GM18867 (cell line): ENCODE results near the gene PKDCC.
"Not testable (repeated sequence)": the region's sequence is repeated elsewhere in the genome, so short reads cannot be mapped to it uniquely, and the experiment has no call there.

ENCODE experiments used
- ATAC-seq: cut with Tn5 transposase; IDR thresholded peaks from one replicate; pipeline ENCODE4 v1.9.1; 2021; ENCODE audit warnings: mild to moderate bottlenecking, moderate library complexity; ENCODE audit not compliant: unreplicated experiment

PKDCC gene

DNA sequence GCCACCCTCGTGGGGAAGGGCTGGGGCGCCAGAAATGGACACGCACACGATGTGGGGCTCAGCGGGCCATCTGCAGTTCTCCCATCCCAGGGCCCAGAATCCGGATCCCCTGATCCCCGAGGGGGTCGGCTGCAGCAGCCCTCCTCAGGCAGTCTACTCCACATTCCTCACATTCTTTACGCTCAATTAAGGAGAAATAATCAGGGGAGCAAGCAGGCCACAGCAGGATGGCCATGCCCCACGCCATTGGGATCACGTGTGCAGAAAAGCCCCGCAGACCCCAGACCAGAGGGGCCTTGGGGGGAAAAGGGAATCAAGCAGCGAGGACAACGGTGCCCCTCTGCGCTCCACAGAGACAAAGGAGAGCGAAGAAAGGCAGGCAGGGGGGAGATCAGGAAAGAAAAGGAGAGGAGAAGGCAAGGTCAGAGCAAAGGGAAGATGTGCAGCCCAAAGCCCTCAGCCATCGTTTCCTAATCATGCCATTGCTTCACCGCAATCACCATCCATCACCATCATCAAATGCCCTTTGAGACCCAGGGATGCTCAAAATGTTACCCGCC lies 17.5 kb upstream of the PKDCC start:
- no peak for ATAC-seq

GRCh38 chr2:42030829-42031228 lies 17.0 kb upstream of the PKDCC start:
- ATAC-seq: no peak

GRCh38 chr2:42031281-42032223 lies 16.3 kb upstream of the PKDCC start:
- no peak for ATAC-seq

- ATAC-seq: no peak
Measured at GRCh38 chr2:42032224-42032620, 15.6 kb upstream of the PKDCC start.

GRCh38 chr2:42032745-42033144 lies 15.1 kb upstream of the PKDCC start:
- no peak for ATAC-seq

- ATAC-seq: not testable (repeated sequence)
Measured at GRCh38 chr2:42034096-42034495, 13.7 kb upstream of the PKDCC start.

GRCh38 chr2:42035241-42035640 lies 12.6 kb upstream of the PKDCC start:
- no peak for ATAC-seq

- no peak for ATAC-seq
Measured at GRCh38 chr2:42036413-42036812, 11.4 kb upstream of the PKDCC start.

GRCh38 chr2:42036940-42037339 lies 10.9 kb upstream of the PKDCC start:
- no peak for ATAC-seq

DNA sequence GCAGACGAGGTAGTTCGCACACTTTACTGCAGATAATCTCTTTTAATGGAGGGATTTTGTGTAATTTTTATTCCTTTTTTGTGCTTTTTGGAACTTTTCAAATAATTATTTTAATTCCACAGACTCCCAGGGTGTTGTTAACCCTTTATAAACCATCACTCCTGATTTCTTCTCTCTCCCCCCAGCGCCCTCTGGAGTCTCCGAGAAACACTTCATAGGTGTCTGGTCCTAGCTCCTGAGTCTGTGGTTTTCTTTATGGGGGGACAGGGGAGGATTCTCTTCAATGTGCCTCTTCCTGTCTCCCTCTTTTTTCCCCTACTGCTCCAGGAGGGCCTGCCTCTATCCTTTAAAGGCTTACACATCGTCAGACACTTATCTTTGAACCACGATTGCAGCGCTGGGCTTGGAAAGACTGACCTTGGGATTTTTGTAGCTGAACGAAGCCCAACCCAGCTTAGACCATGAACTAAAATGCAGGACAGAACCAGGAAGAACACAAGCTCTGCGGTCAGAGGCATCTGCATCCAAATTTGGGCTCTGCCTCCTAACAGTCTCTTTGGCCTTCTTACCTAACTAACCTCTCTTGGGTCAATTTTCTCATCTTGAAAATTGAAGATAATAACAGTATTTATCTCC lies 7.1 kb upstream of the PKDCC start:
- no peak for ATAC-seq

GRCh38 chr2:42041377-42042127 lies 6.3 kb upstream of the PKDCC start:
- ATAC-seq: no peak

GRCh38 chr2:42042631-42043355 lies 5.0 kb upstream of the PKDCC start:
- ATAC-seq: no peak

DNA sequence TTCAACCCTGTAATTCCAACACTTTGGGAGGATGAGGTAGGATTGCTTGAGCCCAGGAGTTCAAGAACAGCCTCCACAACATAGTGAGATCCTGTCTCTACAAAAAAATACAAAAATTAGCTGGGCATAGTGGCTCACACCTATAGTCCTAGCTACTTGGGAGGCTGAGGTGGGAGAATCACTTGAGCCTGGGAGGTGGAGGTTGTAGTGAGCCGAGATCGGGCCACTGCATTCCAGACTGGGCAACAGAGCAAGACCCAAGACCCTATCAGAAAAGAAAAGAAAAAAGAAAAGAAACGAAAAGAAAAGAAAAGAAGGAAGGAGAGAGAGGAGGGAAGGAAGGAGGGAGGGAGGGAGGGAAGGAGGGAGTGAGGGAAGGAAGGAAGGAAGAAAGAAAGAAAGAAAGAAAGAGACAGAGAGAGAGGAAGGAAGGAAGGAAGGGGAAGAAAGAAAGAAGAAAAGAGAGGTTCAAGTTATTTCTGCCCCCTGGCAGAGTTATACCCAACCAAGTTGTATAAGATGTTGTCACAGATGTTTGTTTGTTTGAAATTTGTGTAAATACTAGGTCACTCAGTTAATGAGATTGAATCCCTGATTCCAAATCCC lies 3.9 kb upstream of the PKDCC start:
- no peak for ATAC-seq

DNA sequence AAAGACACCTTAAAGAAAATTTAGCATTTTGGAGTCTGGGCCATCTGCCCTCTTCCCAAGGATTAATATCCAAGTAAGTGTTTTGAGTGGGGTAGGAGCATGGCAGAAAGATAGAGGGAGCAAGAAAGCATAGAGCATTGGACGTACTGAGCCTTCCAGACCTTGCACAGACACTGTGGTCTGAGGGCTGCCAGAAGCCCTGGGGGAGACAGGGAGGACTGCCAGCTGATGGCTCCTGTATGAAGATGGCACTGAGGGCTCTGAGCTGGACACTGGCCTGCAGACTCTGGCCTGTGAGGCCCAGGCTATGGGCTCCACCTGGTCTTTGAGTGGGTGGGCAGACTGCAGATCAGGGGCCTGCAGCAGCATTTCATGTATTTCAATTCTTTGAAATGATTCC lies 2.9 kb upstream of the PKDCC start:
- no peak for ATAC-seq

DNA sequence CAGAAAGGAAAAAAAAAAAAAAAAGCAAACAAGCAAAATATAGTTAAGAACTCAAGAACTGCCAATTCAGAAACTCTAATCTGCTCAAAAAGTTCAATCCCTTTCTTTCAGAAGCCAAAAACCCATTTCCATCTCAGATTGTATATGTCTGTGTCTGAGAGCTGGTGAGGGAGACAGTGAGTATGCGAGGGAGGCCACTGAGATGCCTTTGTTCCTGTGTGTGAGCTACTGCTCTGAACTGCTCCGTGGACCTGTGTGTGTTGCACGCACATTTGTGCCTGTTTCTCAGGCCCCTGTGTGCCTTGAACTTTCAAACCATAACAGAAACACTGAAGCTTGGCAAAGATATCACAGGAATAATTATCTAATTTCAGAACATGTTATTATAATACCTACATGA lies 2.5 kb upstream of the PKDCC start:
- ATAC-seq: no peak

GRCh38 chr2:42045848-42046748 lies 1.7 kb upstream of the PKDCC start:
- no peak for ATAC-seq

GRCh38 chr2:42046819-42047487 lies 868 bp upstream of the PKDCC start:
- no peak for ATAC-seq
